T-helper 2 cell treated with Interferon-gamma antibody and Interleukin-4, amounts not matched to agents 5 μg/mL and 100 μg/mL, for 36 hours (primary cell): ENCODE results near the gene TUBB4B.
A peak's percentile ranks its signal among the peaks of the same experiment; 100 is the strongest.

Experiments
- DNase-seq: peaks from one replicate; pipeline ENCODE4 v3.0.0; 2021; ENCODE audit warnings: low spot score
- H3K27ac Mint-ChIP-seq: one replicate; pipeline ENCODE4 v1.8.0; 2021; ENCODE audit warnings: mild to moderate bottlenecking, mixed read lengths
- H3K27me3 Mint-ChIP-seq: one replicate; pipeline ENCODE4 v1.8.0; 2021; ENCODE audit warnings: low read depth, mixed read lengths
- H3K36me3 Mint-ChIP-seq: one replicate; pipeline ENCODE4 v1.8.0; 2021; ENCODE audit warnings: low read depth, mixed read lengths
- H3K4me1 Mint-ChIP-seq: one replicate; pipeline ENCODE4 v1.8.0; 2021; ENCODE audit warnings: low read depth, mixed read lengths
- H3K4me3 Mint-ChIP-seq: one replicate; pipeline ENCODE4 v1.8.0; 2022; ENCODE audit warnings: mild to moderate bottlenecking, moderate library complexity, mixed read lengths
- H3K9me3 Mint-ChIP-seq: one replicate; pipeline ENCODE4 v1.8.0; 2021; ENCODE audit warnings: mixed read lengths

TUBB4B gene

GRCh38 chr9:137268538-137269201 is 27.6 kb downstream of the TUBB4B start:
- no peak for DNase-seq
- no peaks in the 10 kb centered on the region for H3K9me3 Mint-ChIP-seq
- no peak overlapping the region for H3K27ac Mint-ChIP-seq
- peaks cover 6% of the 10 kb centered on the region for H3K4me1 Mint-ChIP-seq
- peaks cover 26% of the 10 kb centered on the region for H3K36me3 Mint-ChIP-seq
- H3K4me3 Mint-ChIP-seq, result no peak overlapping the region
- no peaks in the 10 kb centered on the region for H3K27me3 Mint-ChIP-seq

- peaks cover 6% of the 10 kb centered on the region for H3K4me1 Mint-ChIP-seq
- no peak overlapping the region for H3K27ac Mint-ChIP-seq
- no peaks in the 10 kb centered on the region for H3K27me3 Mint-ChIP-seq
- H3K36me3 Mint-ChIP-seq, result peaks cover 20% of the 10 kb centered on the region
- no peak for DNase-seq
- H3K4me3 Mint-ChIP-seq, result no peak overlapping the region
- no peaks in the 10 kb centered on the region for H3K9me3 Mint-ChIP-seq
These were observed 28.2 kb downstream of the TUBB4B start for GRCh38 chr9:137269231-137269772.

GRCh38 chr9:137270929-137271695 is 30.0 kb downstream of the TUBB4B start:
- Mint-ChIP-seq H3K4me1 (peaks cover 11% of the 10 kb centered on the region), H3K4me3 (no peak overlapping the region), H3K27me3 (no peaks in the 10 kb centered on the region), H3K36me3 (peaks cover 17% of the 10 kb centered on the region), H3K27ac (peak overlapping the region; percentile 55), H3K9me3 (no peaks in the 10 kb centered on the region)
- DNase-seq, result no peak

- Mint-ChIP-seq H3K36me3 (peaks cover 17% of the 10 kb centered on the region), H3K27ac (peak overlapping the region; percentile 55), H3K4me1 (peaks cover 12% of the 10 kb centered on the region), H3K4me3 (no peak overlapping the region), H3K27me3 (no peaks in the 10 kb centered on the region), H3K9me3 (no peaks in the 10 kb centered on the region)
- DNase-seq, result no peak
These were observed 30.6 kb downstream of the TUBB4B start for GRCh38 chr9:137271696-137272076.

- Mint-ChIP-seq H3K36me3 (peaks cover 17% of the 10 kb centered on the region), H3K4me1 (peaks cover 16% of the 10 kb centered on the region), H3K4me3 (no peak overlapping the region), H3K27me3 (no peaks in the 10 kb centered on the region), H3K27ac (no peak overlapping the region), H3K9me3 (no peaks in the 10 kb centered on the region)
- DNase-seq, result no peak
These were observed 31.4 kb downstream of the TUBB4B start for GRCh38 chr9:137272241-137273094.

- Mint-ChIP-seq H3K9me3 (no peaks in the 10 kb centered on the region), H3K4me3 (no peak overlapping the region), H3K27me3 (no peaks in the 10 kb centered on the region), H3K4me1 (peaks cover 16% of the 10 kb centered on the region), H3K27ac (no peak overlapping the region), H3K36me3 (peaks cover 17% of the 10 kb centered on the region)
- DNase-seq, result no peak
These were observed 32.0 kb downstream of the TUBB4B start for GRCh38 chr9:137273095-137273490.

GRCh38 chr9:137273611-137274320 is 32.7 kb downstream of the TUBB4B start:
- Mint-ChIP-seq H3K9me3 (no peaks in the 10 kb centered on the region), H3K27ac (no peak overlapping the region), H3K27me3 (no peaks in the 10 kb centered on the region), H3K4me1 (peaks cover 14% of the 10 kb centered on the region), H3K36me3 (peaks cover 13% of the 10 kb centered on the region), H3K4me3 (no peak overlapping the region)
- DNase-seq, result no peak

GRCh38 chr9:137275203-137275587 is 34.1 kb downstream of the TUBB4B start:
- no peak overlapping the region for H3K4me3 Mint-ChIP-seq
- no peaks in the 10 kb centered on the region for H3K27me3 Mint-ChIP-seq

GRCh38 chr9:137275588-137276472 is 34.7 kb downstream of the TUBB4B start:
- H3K9me3 Mint-ChIP-seq, result no peaks in the 10 kb centered on the region
- no peaks in the 10 kb centered on the region for H3K27me3 Mint-ChIP-seq
- peaks cover 14% of the 10 kb centered on the region for H3K4me1 Mint-ChIP-seq
- no peak for DNase-seq
- H3K36me3 Mint-ChIP-seq, result peaks cover 4% of the 10 kb centered on the region
- H3K4me3 Mint-ChIP-seq, result no peak overlapping the region
- peak overlapping the region; percentile 70 for H3K27ac Mint-ChIP-seq

More at GRCh38 chr9:137275203-137275587, 34.1 kb downstream of the TUBB4B start:
- no peaks in the 10 kb centered on the region for H3K9me3 Mint-ChIP-seq
- DNase-seq, result no peak
- H3K27ac Mint-ChIP-seq, result peak overlapping the region; percentile 70
- peaks cover 14% of the 10 kb centered on the region for H3K4me1 Mint-ChIP-seq
- peaks cover 4% of the 10 kb centered on the region for H3K36me3 Mint-ChIP-seq

- Mint-ChIP-seq H3K4me3 (peak overlapping the region; percentile 74), H3K9me3 (no peaks in the 10 kb centered on the region), H3K27me3 (no peaks in the 10 kb centered on the region), H3K27ac (peak overlapping the region; percentile 87), H3K36me3 (peaks cover 4% of the 10 kb centered on the region), H3K4me1 (peaks cover 10% of the 10 kb centered on the region)
- no peak for DNase-seq
These were observed 35.6 kb downstream of the TUBB4B start for GRCh38 chr9:137276473-137277328.

- Mint-ChIP-seq H3K27ac (peak within 1 kb of the TSS; percentile 87), H3K4me1 (peaks cover 11% of the 10 kb centered on the region), H3K4me3 (peak within 1 kb of the TSS; percentile 93), H3K27me3 (no peaks in the 10 kb centered on the region), H3K36me3 (peaks cover 8% of the 10 kb centered on the region), H3K9me3 (no peaks in the 10 kb centered on the region)
- peak; percentile 62 for DNase-seq
These were observed 36.4 kb downstream of the TUBB4B start, which contains the start of gene TOR4A for GRCh38 chr9:137277329-137278041. TOR4A (plus strand) TSS chr9:137277726; CDS start chr9:137278690, 964 bp downstream.
